PC-3 (cell line): ENCODE measurements around the gene CES5A. TPM values are rescaled to one million over a fixed set of nuclear protein-coding genes. Genes with fewer than 3 reads are reported as not detected.
"Not testable (repeated sequence)": the region's sequence is repeated elsewhere in the genome, so short reads cannot be mapped to it uniquely, and the experiment has no call there.

Experiments used
- ATAC-seq: fragments of 200-7000 bp; cut with Tn5 transposase; 2 replicates; pipeline ENCODE4 v1.9.1; 2020; ENCODE audit warnings: mild to moderate bottlenecking, moderate library complexity
- BruUV-seq: library from RNA; stranded (reverse); fragments of 400-500 nt; replicated peaks from 2 replicates; lab custom pipeline; 2021; lab: Mats Ljungman, UMichigan
- CTCF ChIA-PET: fragments of 300-600 bp; sonication (Branson Sonifier 250); formaldehyde crosslinking; loops from one replicate; lab custom pipeline; 2022; ENCODE audit warnings: antibody characterized with exemption; lab: Charles Lee
- POLR2A ChIA-PET: fragments of 300-600 bp; sonication (Branson Sonifier 250); formaldehyde crosslinking; loops from one replicate; lab custom pipeline; 2022; ENCODE audit warnings: antibody characterized with exemption; ENCODE audit not compliant: unreplicated experiment; lab: Charles Lee
- DNase-seq: peaks from one replicate; pipeline ENCODE4 v3.0.0-alpha.2; 2015
- H2AFZ ChIP-seq: fragments of 300-600 bp; sonication (generic); 2 replicates; pipeline ENCODE4 v1.6.0; 2016; ENCODE audit warnings: antibody characterized with exemption, low read length
- H3F3A ChIP-seq: fragments of 300-600 bp; sonication (generic); one replicate; pipeline ENCODE4 v1.6.0; 2017; ENCODE audit warnings: antibody characterized with exemption, low read length, control low read depth, mild to moderate bottlenecking; ENCODE audit not compliant: unreplicated experiment
- H3K27ac ChIP-seq: fragments of 300-600 bp; sonication (generic); 2 replicates; pipeline ENCODE4 v1.5.1; 2016; ENCODE audit warnings: mild to moderate bottlenecking, low read length
- H3K27me3 ChIP-seq: fragments of 300-600 bp; sonication (generic); 2 replicates; pipeline ENCODE4 v1.6.1; 2016; ENCODE audit warnings: low read length, mixed read lengths
- H3K36me3 ChIP-seq: fragments of 300-600 bp; sonication (generic); 2 replicates; pipeline ENCODE4 v1.6.1; 2016; ENCODE audit warnings: low read depth, mixed run types, low read length, mixed read lengths
- H3K4me1 ChIP-seq: fragments of 300-600 bp; sonication (generic); 2 replicates; pipeline ENCODE4 v1.5.1; 2016; ENCODE audit warnings: low read length; ENCODE audit not compliant: insufficient read depth
- H3K4me2 ChIP-seq: fragments of 300-600 bp; sonication (generic); 2 replicates; pipeline ENCODE4 v1.6.0; 2016; ENCODE audit warnings: low read length
- H3K4me3 ChIP-seq: fragments of 300-600 bp; sonication (generic); 2 replicates; pipeline ENCODE4 v1.5.1; 2016; ENCODE audit warnings: mild to moderate bottlenecking, low read length, mixed read lengths
- H3K79me2 ChIP-seq: fragments of 300-600 bp; sonication (generic); 2 replicates; pipeline ENCODE4 v1.6.1; 2017; ENCODE audit warnings: low read length, mixed read lengths
- H3K9ac ChIP-seq: fragments of 300-600 bp; sonication (generic); 2 replicates; pipeline ENCODE4 v1.6.0; 2016; ENCODE audit warnings: mild to moderate bottlenecking, low read length
- H3K9me2 ChIP-seq: fragments of 300-600 bp; sonication (generic); replicated peaks from 2 replicates; pipeline ENCODE4 v1.6.1; 2016; ENCODE audit warnings: mixed run types, low read length, mixed read lengths
- H3K9me3 ChIP-seq: fragments of 300-600 bp; sonication (generic); 2 replicates; pipeline ENCODE4 v1.6.1; 2016; ENCODE audit warnings: low read length, mixed read lengths
- H4K20me1 ChIP-seq: fragments of 300-600 bp; sonication (generic); 2 replicates; pipeline ENCODE4 v1.6.1; 2016; ENCODE audit warnings: low read length, mixed read lengths
- CTCF ChIP-seq: fragments of 300-600 bp; sonication (generic); conservative IDR thresholded peaks from 2 replicates; pipeline ENCODE4 v1.5.1; 2017; ENCODE audit warnings: antibody characterized with exemption, low read depth, mild to moderate bottlenecking, low read length
- EZH2 ChIP-seq: fragments of 300-600 bp; sonication (generic); IDR thresholded peaks from one replicate; pipeline ENCODE4 v1.6.1; 2017; ENCODE audit warnings: antibody characterized with exemption, mild to moderate bottlenecking, low read length; ENCODE audit not compliant: unreplicated experiment
- EZH2phosphoT487 ChIP-seq: fragments of 300-600 bp; sonication (generic); IDR thresholded peaks from 2 replicates; pipeline ENCODE4 v1.6.1; 2018; ENCODE audit warnings: mild to moderate bottlenecking, antibody characterized with exemption, low read length, borderline replicate concordance
- intact Hi-C: fragments of 100-400 bp; cut with micrococcal nuclease; formaldehyde crosslinking; loops from 2 replicates; pipeline ENCODE4 v1.9.0; 2023
- total RNA-seq: library from RNA; depleted of rRNA; stranded (reverse); fragments of >200 nt; gene quantifications from 2 replicates; pipeline ENCODE4 v1.2.3, GENCODE V29; 2014

Gene CES5A
- total RNA-seq, 1 experiment from 2014 or later: not detected

- Histone ChIP-seq H3K79me2 (no peaks in the 10 kb centered on the region), H3K27ac (no peak overlapping the region), H3K9me2 (no peaks in the 10 kb centered on the region), H3K4me3 (no peak overlapping the region), H3K4me1 (no peaks in the 10 kb centered on the region), H3K27me3 (no peaks in the 10 kb centered on the region), H2AFZ (no peak overlapping the region), H3K4me2 (no peak overlapping the region), H3K36me3 (no peaks in the 10 kb centered on the region), H3K9ac (no peak overlapping the region), H3F3A (no peaks in the 10 kb centered on the region), H3K9me3 (no peaks in the 10 kb centered on the region), H4K20me1 (no peaks in the 10 kb centered on the region)
- POLR2A ChIA-PET: no interaction called here
- no peak for ATAC-seq
- CTCF ChIA-PET: no interaction called here
- no TSS peak for BruUV-seq
- no peak for DNase-seq
- intact Hi-C loops: no loop called here
- TF ChIP-seq EZH2phosphoT487: no peak
- TF ChIP-seq EZH2: no peak
- no peak for TF ChIP-seq CTCF
Measured at GRCh38 chr16:55830658-55831294, 44.4 kb downstream of the CES5A start.

- H3K9me3 ChIP-seq, H3K4me2 ChIP-seq, H3K27me3 ChIP-seq, H3K36me3 ChIP-seq, BruUV-seq, H3K27ac ChIP-seq, H3K79me2 ChIP-seq, H3K9ac ChIP-seq, H2AFZ ChIP-seq, CTCF ChIA-PET, DNase-seq, intact Hi-C loops, H3K4me3 ChIP-seq, H4K20me1 ChIP-seq, POLR2A ChIA-PET, H3K9me2 ChIP-seq, H3K4me1 ChIP-seq, H3F3A ChIP-seq, ATAC-seq: not testable (repeated sequence)
Measured at GRCh38 chr16:55829232-55829631, 45.9 kb downstream of the CES5A start.

- Histone ChIP-seq H3K4me1 (no peaks in the 10 kb centered on the region), H3K79me2 (no peaks in the 10 kb centered on the region), H3K4me2 (no peak overlapping the region), H3K4me3 (no peak overlapping the region), H3K9me2 (no peaks in the 10 kb centered on the region), H3K9ac (no peak overlapping the region), H3K36me3 (no peaks in the 10 kb centered on the region), H3K27ac (no peak overlapping the region), H3K9me3 (no peaks in the 10 kb centered on the region), H2AFZ (no peak overlapping the region), H3K27me3 (no peaks in the 10 kb centered on the region), H3F3A (no peaks in the 10 kb centered on the region), H4K20me1 (no peaks in the 10 kb centered on the region)
- POLR2A ChIA-PET: no interaction called here
- no peak for TF ChIP-seq EZH2phosphoT487
- no peak for TF ChIP-seq EZH2
- no peak for TF ChIP-seq CTCF
- CTCF ChIA-PET: no interaction called here
- DNase-seq (no peak), ATAC-seq (no peak)
- no TSS peak for BruUV-seq
- intact Hi-C loops: no loop called here
Measured at GRCh38 chr16:55828680-55829079, 46.5 kb downstream of the CES5A start.
